ENCODE measurements around the gene CDC20. TPM values are rescaled to one million over a fixed set of nuclear protein-coding genes. Genes with fewer than 3 reads are reported as not detected.

CDC20 gene
- polyA plus RNA-seq, 3 donors: 0.08 to 0.10 TPM; not detected in 1

DNA sequence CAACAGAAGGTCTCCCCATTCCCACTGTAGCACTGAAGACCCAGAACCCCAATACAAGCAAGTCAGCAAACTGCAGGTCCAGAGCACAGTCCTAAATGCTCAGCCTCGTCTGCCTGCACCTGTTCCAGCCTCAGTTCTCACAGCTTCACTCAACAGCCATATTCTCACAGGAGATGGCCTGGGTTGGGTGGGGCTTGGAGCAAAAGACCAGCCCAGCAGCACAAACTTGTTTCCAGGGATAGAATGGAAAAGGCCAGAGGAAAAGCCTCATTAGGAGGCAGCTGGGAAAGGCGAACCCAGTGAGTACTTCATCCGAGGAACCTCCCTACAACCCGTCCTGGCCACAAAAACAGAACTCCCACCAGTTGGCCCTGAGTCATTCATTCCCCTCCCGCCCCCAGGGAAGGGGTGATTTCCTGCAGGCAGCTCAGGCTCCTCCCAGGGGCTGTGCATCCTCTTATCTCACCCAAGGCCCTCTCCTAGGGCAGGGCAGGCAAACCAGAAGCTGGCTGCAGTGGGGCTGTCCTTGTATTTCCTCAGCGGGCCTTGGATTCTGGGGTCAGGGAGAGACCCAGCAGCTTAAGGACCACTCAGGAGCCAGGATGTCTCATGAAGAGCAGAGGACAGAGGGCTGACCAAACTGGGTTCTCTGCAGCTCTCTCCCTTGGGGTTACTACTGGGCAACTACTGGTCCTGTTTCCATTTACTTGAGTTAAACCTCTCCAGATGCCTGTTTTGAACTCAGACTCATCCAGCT lies 28.6 kb upstream of the CDC20 start:
- Histone ChIP-seq H3K36me3 (replicated peaks in 1 of 2; ENCODE audit: control insufficient read depth in 1 of 2, insufficient read depth in 2 of 2, low read length in 2 of 2) (no peaks in the 10 kb centered on the region), H3K4me3 (replicated peaks in 1 of 3; ENCODE audit: low read depth in 2 of 3, low read length in 3 of 3) (peak overlapping the region in 1 of 3 experiments; percentile 44), H3K79me2 (ENCODE audit: insufficient read depth, low read length) (no peaks in the 10 kb centered on the region), H4K20me1 (ENCODE audit: insufficient read depth, low read length) (no peaks in the 10 kb centered on the region), H2AFZ (ENCODE audit: insufficient read depth, low read depth, low read length, poor library complexity, severe bottlenecking) (peak overlapping the region; percentile 82), H3K9me3 (replicated peaks in 1 of 2; ENCODE audit: control insufficient read depth in 1 of 2, insufficient read depth in 1 of 2, low read length in 2 of 2) (peaks cover 0 to 4% of the 10 kb centered on the region in 2 donors), H3K4me1 (ENCODE audit: control insufficient read depth in 1 of 2, insufficient read depth in 2 of 2, low read length in 2 of 2) (peaks cover 13 to 16% of the 10 kb centered on the region in 2 donors), H3K9ac (ENCODE audit: insufficient read depth, low read length, poor library complexity, severe bottlenecking) (peak overlapping the region; percentile 51), H3K27ac (ENCODE audit: low read depth in 1 of 2, low read length in 2 of 2) (peak overlapping the region; percentile 28 to 59), H3K27me3 (ENCODE audit: control insufficient read depth in 2 of 2, insufficient read depth in 2 of 2, low read length in 2 of 2) (no peaks in the 10 kb centered on the region), H3K4me2 (replicated peaks; ENCODE audit: extremely low read depth, low read length, poor library complexity, severe bottlenecking) (peak overlapping the region; percentile 57)
- Mint-ChIP-seq H3K36me3 (no peaks in the 10 kb centered on the region), H3K4me1 (peaks cover 12% of the 10 kb centered on the region), H3K4me3 (peak overlapping the region in 1 of 2 donors; percentile 74), H3K9me3 (peaks cover 4 to 21% (median 16%) of the 10 kb centered on the region in 7 donors), H3K27ac (peak overlapping the region in 6 of 7 donors; percentile 2 to 62 (median 44)), H3K27me3 (ENCODE audit: low read depth in 3 of 3) (peaks cover 0 to 7% (median 4%) of the 10 kb centered on the region in 3 donors)
- TF ChIP-seq, protein P1, sequence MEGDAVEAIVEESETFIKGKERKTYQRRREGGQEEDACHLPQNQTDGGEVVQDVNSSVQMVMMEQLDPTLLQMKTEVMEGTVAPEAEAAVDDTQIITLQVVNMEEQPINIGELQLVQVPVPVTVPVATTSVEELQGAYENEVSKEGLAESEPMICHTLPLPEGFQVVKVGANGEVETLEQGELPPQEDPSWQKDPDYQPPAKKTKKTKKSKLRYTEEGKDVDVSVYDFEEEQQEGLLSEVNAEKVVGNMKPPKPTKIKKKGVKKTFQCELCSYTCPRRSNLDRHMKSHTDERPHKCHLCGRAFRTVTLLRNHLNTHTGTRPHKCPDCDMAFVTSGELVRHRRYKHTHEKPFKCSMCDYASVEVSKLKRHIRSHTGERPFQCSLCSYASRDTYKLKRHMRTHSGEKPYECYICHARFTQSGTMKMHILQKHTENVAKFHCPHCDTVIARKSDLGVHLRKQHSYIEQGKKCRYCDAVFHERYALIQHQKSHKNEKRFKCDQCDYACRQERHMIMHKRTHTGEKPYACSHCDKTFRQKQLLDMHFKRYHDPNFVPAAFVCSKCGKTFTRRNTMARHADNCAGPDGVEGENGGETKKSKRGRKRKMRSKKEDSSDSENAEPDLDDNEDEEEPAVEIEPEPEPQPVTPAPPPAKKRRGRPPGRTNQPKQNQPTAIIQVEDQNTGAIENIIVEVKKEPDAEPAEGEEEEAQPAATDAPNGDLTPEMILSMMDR (IDR thresholded peaks at IDR 0.05): no peak
- 10% methylated on average over 4 of the region's 6 CpGs for WGBS (ENCODE audit: insufficient coverage)
- peak; percentile 46 to 74 (median 52) for DNase-seq
- intact Hi-C loops (cut with micrococcal nuclease): no loop called here

DNA sequence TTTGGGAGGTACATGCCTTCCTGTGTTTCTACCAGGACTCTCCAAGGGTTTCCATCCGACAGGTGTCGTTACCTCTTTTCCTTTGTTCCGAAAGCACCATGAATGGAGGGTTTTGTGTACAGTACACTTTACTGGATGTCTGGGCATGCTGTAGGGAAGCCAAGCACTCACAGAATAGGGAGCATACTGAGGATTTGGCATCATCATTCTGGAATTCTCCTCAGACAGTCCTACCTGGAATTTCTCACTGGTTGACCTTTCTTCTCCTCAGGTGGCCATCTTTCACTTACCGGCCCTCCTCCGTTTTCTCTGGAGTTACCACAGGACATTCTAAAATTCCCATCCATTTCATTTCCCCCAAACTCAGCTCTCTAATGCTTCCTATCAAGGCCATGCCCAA lies 27.1 kb upstream of the CDC20 start:
- H3K27ac Mint-ChIP-seq: no peak overlapping the region
- Histone ChIP-seq H3K4me1 (ENCODE audit: control insufficient read depth in 1 of 2, insufficient read depth in 2 of 2, low read length in 2 of 2) (peaks cover 13 to 16% of the 10 kb centered on the region in 2 donors), H3K27ac (ENCODE audit: low read depth in 1 of 2, low read length in 2 of 2) (no peak overlapping the region), H3K36me3 (replicated peaks in 1 of 2; ENCODE audit: control insufficient read depth in 1 of 2, insufficient read depth in 2 of 2, low read length in 2 of 2) (no peaks in the 10 kb centered on the region), H3K79me2 (ENCODE audit: insufficient read depth, low read length) (no peaks in the 10 kb centered on the region), H3K9me3 (replicated peaks in 1 of 2; ENCODE audit: control insufficient read depth in 1 of 2, insufficient read depth in 1 of 2, low read length in 2 of 2) (peaks cover 0 to 4% of the 10 kb centered on the region in 2 donors), H3K9ac (ENCODE audit: insufficient read depth, low read length, poor library complexity, severe bottlenecking) (no peak overlapping the region), H3K4me2 (replicated peaks; ENCODE audit: extremely low read depth, low read length, poor library complexity, severe bottlenecking) (no peak overlapping the region), H3K27me3 (ENCODE audit: control insufficient read depth in 2 of 2, insufficient read depth in 2 of 2, low read length in 2 of 2) (no peaks in the 10 kb centered on the region), H2AFZ (ENCODE audit: insufficient read depth, low read depth, low read length, poor library complexity, severe bottlenecking) (no peak overlapping the region), H4K20me1 (ENCODE audit: insufficient read depth, low read length) (no peaks in the 10 kb centered on the region), H3K4me3 (replicated peaks in 1 of 3; ENCODE audit: low read depth in 2 of 3, low read length in 3 of 3) (no peak overlapping the region)
- WGBS (ENCODE audit: insufficient coverage): 94% methylated on average over 4 of the region's 5 CpGs
- TF ChIP-seq, protein P1 (IDR thresholded peaks at IDR 0.05): no peak
- intact Hi-C loops (cut with micrococcal nuclease): no loop called here
- peaks cover 4 to 12% (median 7%) of the 10 kb centered on the region in 7 donors for H3K9me3 Mint-ChIP-seq
- H3K4me3 Mint-ChIP-seq: no peak overlapping the region
- no peaks in the 10 kb centered on the region for H3K36me3 Mint-ChIP-seq
- H3K4me1 Mint-ChIP-seq: peaks cover 12% of the 10 kb centered on the region
- no peak for DNase-seq
- H3K27me3 Mint-ChIP-seq (ENCODE audit: low read depth in 3 of 3): peaks cover 0 to 6% (median 4%) of the 10 kb centered on the region in 3 donors
